GM18505 (cell line): ENCODE data around the gene COL6A5.

Experiments used
- ATAC-seq: cut with Tn5 transposase; IDR thresholded peaks from one replicate; pipeline ENCODE4 v1.9.1; 2021; ENCODE audit not compliant: unreplicated experiment
- POLR2A ChIP-seq: IDR thresholded peaks from 4 replicates; pipeline ENCODE4 v1.6.1; 2011; ENCODE audit warnings: borderline replicate concordance; ENCODE audit not compliant: insufficient read depth, insufficient read length; ENCODE audit errors: extremely low read depth

The COL6A5 gene

GRCh38 chr3:130488769-130489450, 143.4 kb downstream of the COL6A5 start:
- ATAC-seq, result no peak
- no peak for TF ChIP-seq POLR2A

GRCh38 chr3:130490241-130490640, 144.8 kb downstream of the COL6A5 start:
- no peak for ATAC-seq
- no peak for TF ChIP-seq POLR2A

- no peak for TF ChIP-seq POLR2A
- no peak for ATAC-seq
These were observed 146.0 kb downstream of the COL6A5 start for GRCh38 chr3:130491431-130491830.

- TF ChIP-seq POLR2A, result no peak
- ATAC-seq, result no peak
These were observed 159.2 kb downstream of the COL6A5 start for GRCh38 chr3:130504701-130505100.

GRCh38 chr3:130506031-130506430, 160.6 kb downstream of the COL6A5 start:
- no peak for TF ChIP-seq POLR2A
- ATAC-seq, result no peak

- TF ChIP-seq POLR2A, result no peak
- no peak for ATAC-seq
These were observed 162.3 kb downstream of the COL6A5 start for GRCh38 chr3:130507746-130508145.

GRCh38 chr3:130509008-130509407, 163.5 kb downstream of the COL6A5 start:
- ATAC-seq, result no peak
- TF ChIP-seq POLR2A, result no peak

GRCh38 chr3:130514681-130515080, 169.2 kb downstream of the COL6A5 start:
- no peak for ATAC-seq

GRCh38 chr3:130515755-130516154, 170.3 kb downstream of the COL6A5 start:
- ATAC-seq, result no peak
- no peak for TF ChIP-seq POLR2A

More at GRCh38 chr3:130514681-130515080, 169.2 kb downstream of the COL6A5 start:
- TF ChIP-seq POLR2A, result no peak

- TF ChIP-seq POLR2A, result no peak
- no peak for ATAC-seq
These were observed 171.4 kb downstream of the COL6A5 start, which contains the start of gene COL6A6 for GRCh38 chr3:130516645-130517512. Gene COL6A6, plus strand, starts transcription at chr3:130517177. Its CDS starts 43,188 bp downstream, at chr3:130560365.

- no peak for TF ChIP-seq POLR2A
- no peak for ATAC-seq
These were observed 172.1 kb downstream of the COL6A5 start for GRCh38 chr3:130517602-130518001.

GRCh38 chr3:130519754-130520153, 174.3 kb downstream of the COL6A5 start:
- no peak for TF ChIP-seq POLR2A
- ATAC-seq, result no peak

- ATAC-seq, result no peak
- no peak for TF ChIP-seq POLR2A
These were observed 176.9 kb downstream of the COL6A5 start for GRCh38 chr3:130522399-130522798.

- ATAC-seq, result no peak
- no peak for TF ChIP-seq POLR2A
These were observed 182.0 kb downstream of the COL6A5 start for GRCh38 chr3:130527426-130527825.
